HG03280 (cell line): Measurements from ENCODE around the gene ALOX5AP.

Source experiments
- ATAC-seq: cut with Tn5 transposase; IDR thresholded peaks from one replicate; pipeline ENCODE4 v1.9.1; 2021; ENCODE audit warnings: mild to moderate bottlenecking, moderate library complexity; ENCODE audit not compliant: unreplicated experiment

The ALOX5AP gene

GRCh38 chr13:30759748-30760147 is 24.4 kb downstream of the ALOX5AP start:
- no peak for ATAC-seq

GRCh38 chr13:30762643-30763042 is 27.3 kb downstream of the ALOX5AP start:
- ATAC-seq: no peak

GRCh38 chr13:30763786-30764413 is 28.6 kb downstream of the ALOX5AP start:
- no peak for ATAC-seq

GRCh38 chr13:30766231-30766630 is 30.9 kb downstream of the ALOX5AP start:
- ATAC-seq: no peak

- no peak for ATAC-seq
Measured at GRCh38 chr13:30770929-30771328, 35.6 kb downstream of the ALOX5AP start.

- ATAC-seq: no peak
Measured at GRCh38 chr13:30773561-30773960, 38.2 kb downstream of the ALOX5AP start.

- no peak for ATAC-seq
Measured at GRCh38 chr13:30774214-30774730, 38.9 kb downstream of the ALOX5AP start.

GRCh38 chr13:30776661-30777060 is 41.3 kb downstream of the ALOX5AP start:
- ATAC-seq: no peak

GRCh38 chr13:30779016-30779415 is 43.7 kb downstream of the ALOX5AP start:
- ATAC-seq: no peak

- no peak for ATAC-seq
Measured at GRCh38 chr13:30779608-30780007, 44.3 kb downstream of the ALOX5AP start.

- no peak for ATAC-seq
Measured at GRCh38 chr13:30780338-30780981, 45.1 kb downstream of the ALOX5AP start.

- ATAC-seq: no peak
Measured at GRCh38 chr13:30785191-30785850, 50.0 kb downstream of the ALOX5AP start.

- ATAC-seq: no peak
Measured at GRCh38 chr13:30786648-30787047, 51.3 kb downstream of the ALOX5AP start.

GRCh38 chr13:30787738-30788525 is 52.6 kb downstream of the ALOX5AP start:
- no peak for ATAC-seq

GRCh38 chr13:30789166-30789862 is 54.0 kb downstream of the ALOX5AP start:
- ATAC-seq: no peak

GRCh38 chr13:30790592-30790991 is 55.2 kb downstream of the ALOX5AP start:
- ATAC-seq: no peak

- ATAC-seq: no peak
Measured at GRCh38 chr13:30791354-30792001, 56.1 kb downstream of the ALOX5AP start.

- no peak for ATAC-seq
Measured at GRCh38 chr13:30792285-30793000, 57.1 kb downstream of the ALOX5AP start.

- ATAC-seq: no peak
Measured at GRCh38 chr13:30796132-30796572, 60.8 kb downstream of the ALOX5AP start.
